ACC112 (cell line): ENCODE measurements around the gene GRK5.

Source experiments
- H2AFZ ChIP-seq: fragments of 200-600 bp; sonication (generic); one replicate; pipeline ENCODE4 v1.6.0; 2017; ENCODE audit warnings: antibody characterized with exemption, low read length; ENCODE audit not compliant: unreplicated experiment
- H3K27ac ChIP-seq: fragments of 200-600 bp; sonication (generic); 2 replicates; pipeline ENCODE4 v1.5.1; 2014; ENCODE audit warnings: low read depth, mild to moderate bottlenecking, antibody characterized with exemption, low read length, moderate library complexity
- H3K27me3 ChIP-seq: fragments of 200-600 bp; sonication (generic); 2 replicates; pipeline ENCODE4 v1.6.1; 2014; ENCODE audit warnings: mild to moderate bottlenecking, antibody characterized with exemption, low read length, moderate library complexity, mixed read lengths; ENCODE audit not compliant: insufficient read depth
- H3K36me3 ChIP-seq: fragments of 200-600 bp; sonication (generic); 2 replicates; pipeline ENCODE4 v1.6.1; 2016; ENCODE audit warnings: mild to moderate bottlenecking, antibody characterized with exemption, low read length, moderate library complexity, mixed read lengths; ENCODE audit not compliant: insufficient read depth
- H3K4me1 ChIP-seq: fragments of 200-600 bp; sonication (generic); one replicate; pipeline ENCODE4 v1.6.1; 2016; ENCODE audit warnings: low read length, mixed read lengths; ENCODE audit not compliant: insufficient read depth, unreplicated experiment, control insufficient read depth
- H3K4me3 ChIP-seq: fragments of 200-600 bp; sonication (generic); 2 replicates; pipeline ENCODE4 v1.5.1; 2014; ENCODE audit warnings: mild to moderate bottlenecking, low read depth, low read length
- H3K79me2 ChIP-seq: fragments of 200-600 bp; sonication (generic); one replicate; pipeline ENCODE4 v1.6.0; 2016; ENCODE audit warnings: low read length; ENCODE audit not compliant: control insufficient read depth, unreplicated experiment, insufficient read depth

GRK5 gene

DNA sequence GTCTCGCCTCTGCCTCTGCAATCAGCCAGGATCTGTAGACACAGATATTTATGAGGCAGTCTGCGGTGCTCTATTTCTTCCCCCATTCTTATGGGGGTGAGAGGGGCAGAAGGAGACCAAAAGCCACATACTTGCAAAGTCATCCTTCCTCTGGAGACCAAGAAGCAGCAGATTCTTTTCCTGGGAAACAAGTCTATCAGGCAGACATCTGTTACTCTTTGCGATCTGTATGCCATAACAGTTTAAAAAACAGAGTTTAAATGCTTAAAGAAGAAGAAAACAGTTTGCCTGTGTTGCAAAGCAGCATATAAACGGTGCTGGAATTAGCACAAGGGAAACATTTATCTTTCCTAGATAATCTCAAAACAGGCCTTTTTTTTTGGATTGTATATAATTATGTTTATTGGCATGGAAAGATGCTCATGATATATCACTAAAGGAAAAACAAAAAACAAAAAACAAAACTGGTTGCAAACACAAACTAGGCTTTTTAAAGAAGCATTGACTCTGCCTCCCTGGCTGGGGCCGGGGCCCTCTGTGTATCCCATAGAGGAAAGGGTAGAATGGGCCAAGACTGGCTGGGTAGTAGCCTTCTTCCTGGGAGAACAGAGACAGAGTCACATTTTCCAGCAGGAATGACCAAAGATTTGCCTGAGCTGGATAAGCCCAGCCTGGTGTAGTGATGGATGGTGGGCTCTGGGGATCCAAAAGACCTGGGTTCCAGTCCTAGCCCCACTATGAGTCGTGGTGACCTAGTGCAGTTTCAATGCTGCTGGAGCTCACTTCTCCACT, 284.8 kb downstream of the GRK5 start:
- Histone ChIP-seq H3K27ac (no peak overlapping the region), H3K4me3 (no peak overlapping the region), H3K4me1 (peaks cover 11% of the 10 kb centered on the region), H3K79me2 (no peaks in the 10 kb centered on the region), H2AFZ (no peak overlapping the region), H3K36me3 (no peaks in the 10 kb centered on the region), H3K27me3 (no peaks in the 10 kb centered on the region)

DNA sequence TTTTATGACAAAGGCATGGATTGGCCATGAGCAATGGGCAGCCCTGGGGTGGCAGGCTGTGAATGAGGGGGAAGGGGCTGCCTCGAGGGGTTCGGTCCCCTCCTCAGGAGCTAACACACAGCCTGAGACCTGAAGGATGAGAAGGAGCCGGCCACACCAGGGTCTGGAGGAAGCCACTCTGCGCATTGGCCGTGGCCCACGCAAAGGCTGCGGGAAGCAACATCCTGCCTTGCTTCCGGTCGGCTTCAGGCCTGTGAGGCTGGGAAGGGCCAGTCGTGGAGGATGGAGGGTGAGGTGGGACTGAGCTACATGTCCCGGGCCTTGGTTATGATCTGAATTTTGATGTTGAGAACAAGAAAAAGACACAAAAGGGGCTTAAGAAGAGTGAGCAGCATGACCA, 285.8 kb downstream of the GRK5 start:
- no peaks in the 10 kb centered on the region for H3K79me2 ChIP-seq
- no peaks in the 10 kb centered on the region for H3K36me3 ChIP-seq
- H2AFZ ChIP-seq, result no peak overlapping the region
- no peaks in the 10 kb centered on the region for H3K27me3 ChIP-seq
- H3K27ac ChIP-seq, result no peak overlapping the region
- H3K4me3 ChIP-seq, result no peak overlapping the region
- peaks cover 11% of the 10 kb centered on the region for H3K4me1 ChIP-seq

DNA sequence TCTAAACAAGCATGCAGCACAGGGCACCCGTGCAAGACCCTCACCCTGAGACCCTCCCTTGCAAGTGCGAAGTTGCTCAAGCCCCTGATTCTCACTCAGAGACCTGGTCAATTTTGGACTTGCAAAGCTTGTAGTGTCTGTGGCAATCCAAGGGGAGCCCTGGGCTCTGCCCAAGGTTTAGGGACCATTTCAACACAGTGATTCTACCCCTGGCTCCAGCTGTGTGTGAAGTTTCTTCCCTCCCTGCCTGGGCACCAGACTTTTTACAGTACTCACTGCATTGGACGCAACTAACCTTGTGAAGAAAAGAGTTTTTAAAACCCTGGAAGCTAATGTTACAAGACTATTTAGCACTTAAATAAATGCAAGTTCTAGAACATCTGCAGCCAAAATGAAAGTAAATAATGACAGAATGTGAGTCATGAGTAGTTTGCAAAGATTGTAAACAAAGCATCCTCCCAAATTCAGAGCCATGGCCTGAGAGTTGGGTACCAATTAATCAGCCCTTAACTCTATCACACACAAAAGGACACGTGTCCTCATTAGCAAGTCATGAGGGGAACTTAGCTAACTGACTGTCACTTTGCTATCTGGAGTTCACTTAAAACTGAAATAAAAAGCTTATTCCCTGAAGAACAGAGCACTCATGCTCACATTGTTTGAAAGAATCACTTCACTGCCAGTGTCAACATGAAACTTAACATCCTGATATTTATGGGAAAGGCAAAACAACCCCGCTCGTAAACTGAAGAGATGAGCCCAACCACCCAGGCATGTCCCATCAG, 287.1 kb downstream of the GRK5 start:
- H3K27me3 ChIP-seq, result no peaks in the 10 kb centered on the region
- H3K27ac ChIP-seq, result no peak overlapping the region
- no peak overlapping the region for H3K4me3 ChIP-seq
- H2AFZ ChIP-seq, result no peak overlapping the region
- peaks cover 11% of the 10 kb centered on the region for H3K4me1 ChIP-seq
- H3K36me3 ChIP-seq, result no peaks in the 10 kb centered on the region
- H3K79me2 ChIP-seq, result no peaks in the 10 kb centered on the region

DNA sequence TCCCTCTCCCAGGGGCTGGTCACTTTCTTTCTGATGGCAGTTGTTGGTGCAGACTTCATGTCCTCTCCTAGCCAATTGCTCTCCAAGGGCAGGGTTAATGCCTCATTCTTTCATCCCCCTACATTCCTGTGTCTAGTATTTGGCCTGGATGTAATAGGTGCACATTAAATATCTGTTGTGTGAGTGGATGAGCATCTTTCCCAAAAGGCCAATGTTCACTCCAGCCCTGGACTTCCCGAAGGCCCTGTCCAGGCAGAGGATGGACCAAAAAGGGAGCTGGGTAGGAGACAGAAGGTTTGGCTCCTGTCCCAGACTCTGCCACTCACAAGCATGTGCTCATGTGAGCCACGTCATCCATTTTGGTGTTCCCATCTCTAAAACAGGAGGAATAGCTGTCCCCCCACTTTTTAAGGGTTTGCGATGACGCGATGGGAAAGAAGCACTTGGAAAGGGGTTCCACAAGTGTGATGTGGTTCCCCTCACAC, 287.7 kb downstream of the GRK5 start:
- Histone ChIP-seq H3K27me3 (no peaks in the 10 kb centered on the region), H3K4me1 (peaks cover 11% of the 10 kb centered on the region), H3K36me3 (0 out of 2 replicates have a peak, but pooled peaks cover 3% of the 10 kb centered on the region), H3K27ac (no peak overlapping the region), H3K4me3 (no peak overlapping the region), H2AFZ (no peak overlapping the region), H3K79me2 (no peaks in the 10 kb centered on the region)

DNA sequence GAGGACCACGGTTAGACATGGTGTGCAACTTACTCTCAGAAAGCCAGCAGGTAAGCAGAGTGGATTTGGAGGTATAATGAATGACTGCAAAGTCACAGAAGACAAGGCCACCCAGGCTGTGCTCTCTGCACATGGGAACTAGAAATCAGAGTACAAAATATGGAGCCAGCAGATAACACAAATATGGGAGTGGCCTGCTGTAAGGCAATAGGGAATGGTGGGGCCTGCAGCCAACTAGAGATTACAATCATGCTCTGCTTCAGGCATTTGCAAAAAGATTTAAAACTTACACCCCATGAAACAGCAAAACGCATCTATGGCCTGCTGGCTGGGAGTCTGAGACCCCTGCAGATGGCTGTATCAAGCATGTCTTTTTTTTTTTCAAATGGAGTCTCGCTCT, 288.2 kb downstream of the GRK5 start:
- H3K36me3 ChIP-seq, result 0 out of 2 replicates have a peak, but pooled peaks cover 3% of the 10 kb centered on the region
- no peaks in the 10 kb centered on the region for H3K27me3 ChIP-seq
- no peak overlapping the region for H3K4me3 ChIP-seq
- H2AFZ ChIP-seq, result no peak overlapping the region
- H3K79me2 ChIP-seq, result no peaks in the 10 kb centered on the region
- peaks cover 11% of the 10 kb centered on the region for H3K4me1 ChIP-seq
- no peak overlapping the region for H3K27ac ChIP-seq

DNA sequence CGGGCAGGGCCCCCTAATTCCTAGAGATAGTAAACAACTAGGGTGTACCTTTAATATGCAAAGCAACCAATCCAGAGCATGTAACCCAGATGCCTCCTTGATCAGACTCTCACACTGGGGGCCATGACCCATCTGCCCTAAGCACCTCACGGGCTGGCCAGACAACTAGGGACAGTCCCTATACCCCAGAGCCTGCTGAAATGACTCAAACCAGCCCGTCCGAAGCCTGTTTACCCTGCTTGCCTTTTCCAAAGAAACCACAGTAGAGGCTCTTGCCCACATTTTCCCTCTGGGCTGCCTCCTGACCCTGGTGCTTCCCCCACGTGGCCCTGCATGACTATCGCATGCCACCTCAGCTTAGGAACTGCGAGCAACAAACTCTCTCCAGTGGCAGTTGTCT, 288.9 kb downstream of the GRK5 start:
- H3K27me3 ChIP-seq, result no peaks in the 10 kb centered on the region
- H3K36me3 ChIP-seq, result 0 out of 2 replicates have a peak, but pooled peaks cover 3% of the 10 kb centered on the region
- no peak overlapping the region for H3K27ac ChIP-seq
- no peak overlapping the region for H2AFZ ChIP-seq
- H3K4me3 ChIP-seq, result no peak overlapping the region
- no peaks in the 10 kb centered on the region for H3K79me2 ChIP-seq
- peaks cover 11% of the 10 kb centered on the region for H3K4me1 ChIP-seq

DNA sequence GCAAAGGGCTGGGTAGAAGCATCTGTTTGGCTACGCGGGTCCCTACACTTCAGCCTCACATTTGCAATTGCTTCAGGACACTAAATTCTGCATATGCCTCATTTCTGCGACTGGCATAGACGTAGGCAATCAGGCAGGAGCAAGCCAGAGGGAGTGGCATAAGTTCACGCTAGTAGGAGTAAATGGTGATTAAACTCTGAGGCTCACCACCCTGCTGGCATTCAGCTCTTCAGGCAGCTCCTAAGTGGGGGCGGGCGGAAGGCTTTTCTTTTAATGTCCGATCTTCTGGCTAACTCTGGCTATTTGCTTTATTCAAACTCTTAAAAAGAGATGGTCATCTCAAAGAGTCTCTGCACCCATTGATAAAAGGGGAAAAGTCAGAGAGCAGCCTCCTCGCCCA, 289.9 kb downstream of the GRK5 start:
- 0 out of 2 replicates have a peak, but pooled peaks cover 3% of the 10 kb centered on the region for H3K36me3 ChIP-seq
- no peak overlapping the region for H3K4me3 ChIP-seq
- H3K27me3 ChIP-seq, result no peaks in the 10 kb centered on the region
- no peak overlapping the region for H3K27ac ChIP-seq
- no peak overlapping the region for H2AFZ ChIP-seq
- H3K4me1 ChIP-seq, result peaks cover 11% of the 10 kb centered on the region
- no peaks in the 10 kb centered on the region for H3K79me2 ChIP-seq

DNA sequence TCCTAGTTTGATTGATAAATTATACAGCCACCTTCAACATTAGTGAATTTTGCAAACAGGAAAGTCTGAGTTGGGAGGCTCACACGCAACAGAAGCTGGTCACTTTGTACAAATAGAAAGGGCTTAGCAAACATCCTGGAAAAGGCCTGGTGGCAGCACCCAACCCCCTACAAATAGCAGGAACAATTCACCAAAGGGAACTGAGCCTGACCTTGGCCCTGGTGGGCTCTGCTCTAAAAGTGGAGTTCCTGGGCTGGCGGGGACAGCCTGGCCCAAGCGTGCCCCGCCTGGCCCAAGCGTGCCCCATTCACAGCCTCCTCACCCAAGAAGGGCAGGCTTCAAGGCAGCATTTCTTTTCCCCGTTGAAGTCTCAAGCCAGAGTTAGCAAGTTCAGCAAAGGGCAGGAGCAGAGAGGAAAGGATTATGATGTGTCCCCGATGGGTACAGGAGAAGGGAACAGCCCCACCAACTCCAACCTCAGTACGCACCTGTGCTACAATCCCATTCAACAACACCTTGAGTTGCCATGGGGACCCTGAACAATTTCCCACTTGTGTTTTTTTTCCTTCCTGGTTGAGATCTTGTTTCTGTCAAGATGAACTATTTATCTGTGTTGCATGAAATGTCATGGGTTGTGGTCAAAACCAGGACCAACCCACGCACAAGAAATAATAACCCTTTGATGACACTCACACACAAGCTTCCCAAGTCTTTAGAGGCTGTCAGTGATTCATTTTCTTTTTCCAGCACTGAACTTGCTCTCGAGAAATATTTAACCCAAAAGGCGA, 291.7 kb downstream of the GRK5 start:
- Histone ChIP-seq H3K4me1 (peaks cover 9% of the 10 kb centered on the region), H3K79me2 (no peaks in the 10 kb centered on the region), H3K36me3 (0 out of 2 replicates have a peak, but pooled peaks cover 3% of the 10 kb centered on the region), H3K27me3 (no peaks in the 10 kb centered on the region), H2AFZ (no peak overlapping the region), H3K27ac (no peak overlapping the region), H3K4me3 (no peak overlapping the region)

DNA sequence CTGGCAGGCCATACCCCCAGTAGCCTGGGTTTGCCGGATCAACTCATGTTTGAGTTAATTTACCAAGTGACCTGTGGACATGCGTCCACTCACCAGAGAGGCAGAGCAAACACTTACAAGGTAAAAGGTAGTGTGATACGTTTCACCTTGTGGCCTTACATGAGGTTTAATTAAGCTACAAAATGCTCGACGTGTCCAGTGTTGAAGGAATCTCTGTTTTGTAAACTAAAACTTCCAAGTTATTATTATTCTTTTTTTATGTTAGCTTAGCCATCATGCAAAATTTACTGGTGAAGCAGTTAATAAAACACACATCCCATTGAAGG, 292.3 kb downstream of the GRK5 start:
- H3K79me2 ChIP-seq, result no peaks in the 10 kb centered on the region
- no peak overlapping the region for H2AFZ ChIP-seq
- H3K4me1 ChIP-seq, result peaks cover 4% of the 10 kb centered on the region
- no peak overlapping the region for H3K27ac ChIP-seq
- 0 out of 2 replicates have a peak, but pooled peaks cover 3% of the 10 kb centered on the region for H3K36me3 ChIP-seq
- H3K27me3 ChIP-seq, result no peaks in the 10 kb centered on the region
- no peak overlapping the region for H3K4me3 ChIP-seq

DNA sequence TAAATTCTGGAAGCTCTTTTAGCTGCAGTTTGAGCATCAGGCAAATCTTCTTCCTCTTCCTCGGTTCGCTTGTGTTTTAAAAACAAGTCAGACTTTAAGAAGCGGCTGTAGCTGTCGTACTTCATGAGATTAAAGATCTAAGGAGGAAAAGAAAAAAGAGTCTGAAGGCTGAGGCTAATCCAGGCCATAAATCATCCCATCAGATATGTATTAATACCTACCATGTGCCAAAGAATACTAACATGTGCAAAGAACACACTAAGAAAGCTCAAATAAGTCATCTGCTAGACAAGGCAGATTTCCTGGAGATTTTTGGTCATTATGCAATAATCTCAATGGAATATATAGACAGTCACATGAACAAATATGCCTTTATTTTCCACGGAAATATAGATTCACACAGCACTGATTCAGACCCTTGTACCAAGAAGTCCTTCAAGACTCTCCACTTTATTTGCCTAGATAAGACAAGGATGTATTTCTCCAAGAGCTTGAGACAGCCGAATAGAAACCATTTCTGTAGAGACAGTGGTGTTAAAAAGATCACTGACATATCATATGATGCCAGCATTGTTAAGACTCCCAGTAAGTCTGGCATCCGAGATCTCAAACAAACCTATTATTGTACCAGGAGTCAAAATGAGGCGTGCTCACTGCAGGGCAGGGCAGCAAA, 292.9 kb downstream of the GRK5 start:
- Histone ChIP-seq H3K36me3 (0 out of 2 replicates have a peak, but pooled peaks cover 3% of the 10 kb centered on the region), H3K27ac (no peak overlapping the region), H3K27me3 (no peaks in the 10 kb centered on the region), H3K79me2 (no peaks in the 10 kb centered on the region), H3K4me1 (no peaks in the 10 kb centered on the region), H3K4me3 (no peak overlapping the region), H2AFZ (no peak overlapping the region)
